K562 (cell line): ENCODE measurements around the gene ADARB2.

Source experiments
- FOXA1 ChIP-seq: fragments of 450-650 bp; IDR thresholded peaks from 2 replicates; pipeline ENCODE4 v1.6.1; 2016; ENCODE audit warnings: mild to moderate bottlenecking, borderline replicate concordance
- MITF ChIP-seq: IDR thresholded peaks from 2 replicates; pipeline ENCODE4 v1.6.1; 2014; ENCODE audit warnings: antibody characterized with exemption
- MXI1 ChIP-seq: IDR thresholded peaks from 2 replicates; pipeline ENCODE4 v1.6.1; 2011; ENCODE audit warnings: low read depth, mild to moderate bottlenecking, improper control_type of control experiment, low read length
- ZNF561 ChIP-seq: fragments of 450-650 bp; formaldehyde crosslinking; conservative IDR thresholded peaks from 2 replicates; pipeline ENCODE4 v1.4.0; 2020; ENCODE audit warnings: mild to moderate bottlenecking, moderate library complexity

GRCh38 chr10:1356349-1356748, 381.0 kb downstream of the ADARB2 start:
- TF ChIP-seq MXI1 = no peak
- no peak for TF ChIP-seq ZNF561 (CRISPR knock-in tag)
- no peak for TF ChIP-seq MITF
- no peak for TF ChIP-seq FOXA1
